D721Med (cell line): ENCODE results near the gene TMEM223.
"Not testable (repeated sequence)": the region's sequence is repeated elsewhere in the genome, so short reads cannot be mapped to it uniquely, and the experiment has no call there.

Experiments used
- DNase-seq: peaks from one replicate; pipeline ENCODE4 v3.0.0; 2011; ENCODE audit warnings: low spot score; ENCODE audit not compliant: insufficient read length
- FAIRE-seq: peaks from 2 replicates; lab custom pipeline; 2011; peaks lifted over from hg19 to GRCh38; lab: Jason Lieb, UNC
- CTCF ChIP-seq: IDR thresholded peaks from 2 replicates; pipeline ENCODE4 v1.5.1; 2012; ENCODE audit warnings: mild to moderate bottlenecking, control low read depth; ENCODE audit not compliant: insufficient read depth; ENCODE audit errors: missing control alignments

The TMEM223 gene

GRCh38 chr11:62771144-62772021 is 20.4 kb downstream of the TMEM223 start, which contains the start of gene TAF6L:
TSS of gene TAF6L (plus strand) at chr11:62771396. CDS start at chr11:62775784, 4,388 bp downstream.
- TF ChIP-seq CTCF = no peak
- FAIRE-seq (no peak), DNase-seq (peak; percentile 85)

- no peak for FAIRE-seq
- TF ChIP-seq CTCF = no peak
- DNase-seq = no peak
These were observed 21.0 kb downstream of the TMEM223 start for GRCh38 chr11:62770778-62771143.

DNA sequence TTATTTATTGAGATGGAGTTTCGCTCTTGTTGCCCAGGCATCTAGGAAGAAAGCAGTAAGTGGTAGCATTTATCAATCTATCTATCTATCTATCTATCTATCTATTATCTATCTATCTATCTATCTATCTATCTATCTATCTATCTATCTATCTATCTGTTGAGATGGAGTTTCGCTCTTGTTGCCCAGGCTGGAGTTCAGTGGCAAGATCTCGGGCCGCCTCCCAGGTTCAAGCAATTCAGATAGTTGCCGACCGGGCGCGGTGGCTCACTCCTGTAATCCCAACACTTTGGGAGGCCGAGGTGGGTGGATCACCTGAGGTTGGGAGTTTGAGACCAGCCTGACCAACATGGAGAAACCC is 31.0 kb downstream of the TMEM223 start:
- not testable (repeated sequence) for DNase-seq, FAIRE-seq

DNA sequence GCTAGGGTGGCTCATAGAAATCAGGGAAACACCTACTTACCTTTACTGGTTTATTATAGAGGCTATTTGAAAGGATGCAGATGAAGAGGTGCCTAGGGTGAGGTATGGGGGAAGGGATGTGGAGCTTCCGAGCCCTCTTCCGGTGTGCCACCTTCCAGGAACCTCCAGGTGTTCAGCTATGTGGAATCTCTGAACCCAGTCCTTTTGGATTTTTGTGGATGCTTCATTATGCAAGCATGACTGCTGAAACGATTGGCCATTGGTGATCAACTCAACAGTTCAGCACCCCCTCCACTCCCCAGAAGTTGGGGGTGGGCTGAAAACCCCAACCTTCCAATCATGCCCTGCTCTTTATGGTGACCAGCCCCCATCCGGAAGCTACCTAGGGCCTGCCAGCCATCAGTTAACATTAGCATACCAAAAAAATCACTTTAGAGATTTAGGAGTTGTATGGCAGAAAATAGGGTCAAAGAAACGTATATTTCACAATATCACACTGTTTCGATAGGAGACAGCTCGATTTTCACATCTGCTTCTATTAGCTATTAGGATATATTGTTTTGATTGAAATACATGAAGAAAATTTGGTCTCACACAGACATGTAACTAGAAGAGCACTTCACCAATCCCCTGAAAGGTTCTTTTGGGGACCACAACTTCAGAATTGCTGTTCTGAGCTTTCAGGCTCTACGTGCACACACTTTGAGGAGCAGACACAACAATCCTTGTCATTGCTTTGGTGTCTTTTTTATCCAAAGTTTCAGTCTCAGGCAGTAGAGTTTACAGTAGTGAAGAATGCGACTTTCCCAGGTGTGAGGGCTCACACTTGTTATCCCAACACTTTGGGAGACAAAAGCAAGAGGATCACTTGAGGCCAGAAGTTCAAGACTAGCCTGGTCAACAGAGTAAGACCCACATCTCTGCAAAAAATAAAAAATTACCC is 33.7 kb downstream of the TMEM223 start:
- TF ChIP-seq CTCF = no peak
- DNase-seq = no peak
- no peak for FAIRE-seq

GRCh38 chr11:62755086-62755615 is 36.7 kb downstream of the TMEM223 start:
- TF ChIP-seq CTCF = no peak
- FAIRE-seq (no peak), DNase-seq (no peak)

GRCh38 chr11:62753736-62754603 is 37.8 kb downstream of the TMEM223 start, which contains the start of gene ZBTB3:
TSS of gene ZBTB3 (minus strand) at chr11:62754160. CDS start at chr11:62753664, 496 bp downstream.
- TF ChIP-seq CTCF = no peak
- DNase-seq (peak; percentile 82), FAIRE-seq (no peak)
